Caki2 (cell line): ENCODE results near the gene RALGPS1. TPM values are rescaled to one million over a fixed set of nuclear protein-coding genes. Genes with fewer than 3 reads are reported as not detected.

Source experiments
- DNase-seq: peaks from one replicate; pipeline ENCODE4 v3.0.0-alpha.2; 2015; ENCODE audit warnings: low read depth
- in situ Hi-C: cut with HindIII; loops from 2 replicates; pipeline ENCODE4 v1.10.0; 2016; ENCODE audit warnings: low sequenced_read_pairs, low pct_unique_long_range_greater_than_20kb, mixed read lengths
- total RNA-seq: library from RNA; depleted of rRNA; stranded (reverse); fragments of >200 nt; shearing (Covaris generic); gene quantifications from 2 replicates; pipeline ENCODE4 v1.2.3, GENCODE V29; 2014; ENCODE audit warnings: low replicate concordance

Gene RALGPS1
- total RNA-seq, 1 experiment from 2014 or later, result 0.95 TPM

DNA sequence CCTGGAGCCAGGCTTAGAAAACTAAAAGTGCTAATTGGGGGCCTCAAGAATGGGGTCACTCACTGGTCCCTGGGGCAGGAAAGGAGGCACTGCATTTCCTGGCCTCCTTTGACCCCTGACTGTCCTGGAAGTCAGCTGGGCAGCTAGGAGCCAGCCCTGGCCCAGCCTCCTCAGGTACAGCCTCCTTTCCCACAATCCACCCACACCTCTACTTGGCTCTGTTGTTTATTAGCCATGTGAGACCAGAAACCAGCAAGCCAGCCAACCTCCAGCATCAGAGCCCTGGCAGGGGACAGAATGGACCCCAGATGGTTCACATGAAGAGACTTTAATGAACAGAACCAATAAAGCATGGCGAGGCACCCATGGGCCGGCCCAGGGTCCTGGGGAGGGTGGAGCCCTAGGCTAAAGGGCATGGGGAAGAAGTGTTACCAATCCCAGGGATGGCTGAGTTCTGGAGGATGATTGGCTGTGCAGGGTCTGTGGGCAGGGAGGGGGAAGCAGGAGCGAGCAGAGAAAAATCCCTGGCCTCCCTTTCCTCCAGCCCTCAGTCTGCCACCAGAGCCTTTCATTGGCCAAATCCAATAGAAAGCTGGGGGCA is 263.2 kb downstream of the RALGPS1 start:
- in situ Hi-C loops, result no loop called here
- DNase-seq, result no peak

GRCh38 chr9:127178686-127179632 is 264.4 kb downstream of the RALGPS1 start:
- no peak for DNase-seq
- in situ Hi-C loops, result no loop called here

DNA sequence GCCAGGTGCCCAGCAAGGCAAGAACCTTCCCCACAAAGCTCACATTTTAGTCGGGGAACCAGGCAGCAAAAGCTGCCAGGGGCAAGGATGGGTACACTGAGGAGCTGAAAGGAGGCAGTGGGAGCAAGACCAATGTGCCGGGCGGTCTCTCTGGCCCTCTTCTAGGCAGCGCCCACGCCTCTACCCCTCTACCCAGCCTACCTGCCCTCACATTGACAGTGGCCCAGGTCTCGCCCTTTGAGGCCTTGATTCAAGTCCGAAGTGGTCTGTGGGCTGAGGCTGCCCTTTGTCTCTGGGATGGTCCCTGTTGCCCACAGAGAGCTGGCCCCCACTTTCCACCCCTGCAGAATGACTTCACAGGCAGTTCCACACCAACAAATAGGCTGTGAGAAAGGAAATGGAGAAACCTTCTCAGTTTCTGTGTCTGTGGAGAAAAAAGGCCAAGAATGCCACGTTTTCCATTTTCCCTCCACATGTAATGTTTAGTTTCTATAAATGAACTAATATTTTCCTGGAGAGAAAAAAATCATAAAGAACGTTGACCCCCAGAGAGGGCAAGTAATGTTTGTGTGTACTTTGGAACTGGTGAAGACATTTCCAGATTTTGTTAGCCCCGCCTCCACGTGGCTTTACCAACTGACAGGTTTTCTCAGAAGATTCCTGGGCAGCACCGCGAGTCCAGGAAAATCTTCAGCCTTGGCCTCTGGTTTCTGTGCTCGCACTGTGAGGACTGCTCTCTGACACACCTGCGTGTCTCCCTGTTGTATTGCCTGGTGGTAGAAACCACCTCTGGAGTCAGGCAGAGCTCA is 265.3 kb downstream of the RALGPS1 start:
- in situ Hi-C loops, result no loop called here

DNA sequence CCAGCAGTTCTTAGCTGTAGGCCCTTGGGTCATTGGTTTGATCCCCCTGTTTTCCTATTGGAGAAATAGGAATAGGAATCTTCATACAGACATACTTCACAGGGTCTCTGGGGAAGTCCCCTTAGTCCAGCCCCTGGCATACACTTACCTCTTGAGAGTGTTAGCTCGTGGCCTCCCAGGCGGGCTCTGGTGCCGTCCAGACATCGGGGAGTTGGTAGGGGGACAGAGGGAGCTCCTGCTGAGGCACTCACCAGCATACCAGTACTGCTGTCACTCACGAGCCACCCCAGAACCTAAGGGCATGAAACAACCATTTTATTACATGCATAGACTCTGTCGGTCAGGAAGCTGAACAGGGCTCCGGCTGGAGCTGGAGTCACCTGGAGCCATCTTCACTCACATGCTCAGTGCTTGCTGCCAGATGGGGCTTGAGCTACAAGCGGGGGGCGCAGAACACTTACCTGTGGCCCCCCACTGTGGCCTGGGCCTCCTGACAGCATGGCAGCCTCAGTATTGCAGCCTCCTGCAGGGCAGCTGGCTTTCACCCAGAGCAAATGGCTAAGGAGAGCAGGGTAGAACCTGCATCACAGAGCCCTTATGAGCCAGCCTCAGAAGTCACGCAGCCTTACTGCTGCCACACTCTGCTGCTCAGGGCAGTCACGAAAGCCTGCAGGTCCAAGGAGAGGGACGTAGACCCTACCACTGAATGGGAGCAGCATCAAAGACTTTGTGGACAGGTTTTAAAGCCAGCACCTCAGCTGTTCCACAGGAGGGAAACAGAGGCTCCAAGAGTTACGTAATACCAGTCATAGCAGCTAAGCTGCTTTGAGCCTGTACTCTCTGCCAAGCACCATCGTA is 266.1 kb downstream of the RALGPS1 start:
- in situ Hi-C loops, result no loop called here

More for the DNA sequence above, 265.3 kb downstream of the RALGPS1 start:
- DNase-seq, result no peak

DNA sequence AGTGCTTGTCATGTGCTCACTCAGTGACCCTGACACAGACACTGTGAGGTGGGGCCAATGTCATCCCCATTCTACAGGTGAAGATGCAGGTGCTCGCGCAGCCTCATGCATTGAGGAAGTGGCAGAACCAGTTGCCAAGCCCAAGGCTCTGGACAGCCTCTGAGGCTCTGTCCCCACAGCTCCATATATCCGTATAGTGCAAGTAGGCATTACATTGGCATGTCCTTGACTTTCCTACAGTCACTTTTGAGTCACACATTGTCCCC is 266.7 kb downstream of the RALGPS1 start:
- in situ Hi-C loops, result no loop called here
- no peak for DNase-seq

More for the DNA sequence above, 266.1 kb downstream of the RALGPS1 start:
- no peak for DNase-seq

- in situ Hi-C loops, result no loop called here
- DNase-seq, result no peak
These were observed 267.1 kb downstream of the RALGPS1 start for GRCh38 chr9:127181595-127182190.

GRCh38 chr9:127182901-127183746 is 268.5 kb downstream of the RALGPS1 start:
- no peak for DNase-seq

DNA sequence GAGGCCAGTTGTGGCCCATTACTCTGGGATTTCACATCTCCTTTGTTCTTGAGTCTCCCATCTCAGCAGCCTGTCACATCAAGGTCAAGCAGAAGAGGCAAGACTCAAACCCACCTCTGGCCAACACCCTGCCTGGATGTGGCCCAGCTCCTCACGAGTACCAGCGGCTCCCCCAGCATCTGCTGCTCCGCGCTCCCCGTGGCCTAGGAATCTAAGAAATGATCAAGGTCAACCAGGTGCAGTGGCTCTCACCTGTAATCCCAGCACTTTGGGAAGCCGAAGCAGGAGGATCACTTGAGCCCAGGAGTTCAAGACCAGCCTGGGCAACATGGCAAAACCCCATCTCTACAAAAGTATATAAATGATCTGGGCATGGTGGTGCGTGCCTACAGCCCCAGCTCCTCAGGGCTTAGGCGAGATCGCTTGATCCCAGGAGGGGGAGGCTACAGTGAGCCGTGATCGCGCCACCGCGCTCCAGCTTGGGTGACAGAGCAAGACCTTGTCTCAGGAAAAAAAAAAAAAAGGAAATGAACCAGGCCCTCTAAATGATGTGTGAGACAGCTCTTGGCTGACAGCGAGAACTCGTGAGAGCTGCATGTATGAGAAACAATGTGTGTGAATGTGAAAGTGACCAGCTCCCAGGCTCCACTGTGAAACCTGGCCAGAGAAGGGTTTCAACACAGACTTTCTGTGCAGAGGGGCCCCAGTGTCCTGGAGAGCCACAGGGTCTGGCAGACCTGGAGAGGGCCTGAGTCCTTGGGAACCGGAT is 269.4 kb downstream of the RALGPS1 start:
- DNase-seq, result no peak
- in situ Hi-C loops, result no loop called here

More at GRCh38 chr9:127182901-127183746, 268.5 kb downstream of the RALGPS1 start:
- in situ Hi-C loops, result no loop called here

DNA sequence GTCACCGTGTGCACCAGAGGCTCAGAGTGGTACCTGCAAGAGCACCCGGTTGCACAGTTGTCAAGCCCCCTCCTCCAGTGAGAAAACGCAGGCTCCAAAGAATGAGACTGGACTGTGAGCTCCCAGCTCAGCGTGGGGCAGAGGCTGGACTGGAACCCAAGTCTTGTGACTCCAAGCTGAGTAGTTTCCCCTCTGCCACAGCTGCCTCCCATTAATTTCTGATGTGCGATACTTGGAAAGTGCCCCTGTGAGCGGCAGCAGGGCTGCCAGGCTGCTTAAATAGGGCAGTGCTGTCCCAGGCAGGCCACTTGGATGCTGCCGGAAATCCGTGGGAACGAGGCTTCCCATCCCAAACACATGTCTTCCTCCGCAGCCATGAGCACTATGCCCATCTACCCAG is 270.1 kb downstream of the RALGPS1 start:
- in situ Hi-C loops, result no loop called here
- no peak for DNase-seq

DNA sequence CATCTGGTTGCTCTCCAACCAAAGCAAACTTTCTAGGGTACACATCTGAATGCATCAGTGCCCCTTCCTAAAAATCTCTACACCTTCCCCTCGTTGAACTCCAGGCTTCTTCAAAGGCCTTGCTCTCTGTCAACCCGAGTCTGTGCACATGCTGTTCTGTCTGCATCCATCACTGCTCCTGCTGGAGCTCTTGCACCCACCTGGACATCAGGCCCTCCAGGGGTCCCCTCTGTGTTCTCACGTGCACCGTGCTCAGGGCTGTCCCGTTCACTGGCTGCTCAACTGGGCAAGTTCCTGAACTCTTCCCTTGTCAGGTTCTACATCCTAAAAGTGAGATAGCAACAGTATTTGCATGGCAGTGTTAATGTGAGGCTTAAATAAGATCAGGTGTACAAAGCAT is 270.6 kb downstream of the RALGPS1 start:
- in situ Hi-C loops, result no loop called here

DNA sequence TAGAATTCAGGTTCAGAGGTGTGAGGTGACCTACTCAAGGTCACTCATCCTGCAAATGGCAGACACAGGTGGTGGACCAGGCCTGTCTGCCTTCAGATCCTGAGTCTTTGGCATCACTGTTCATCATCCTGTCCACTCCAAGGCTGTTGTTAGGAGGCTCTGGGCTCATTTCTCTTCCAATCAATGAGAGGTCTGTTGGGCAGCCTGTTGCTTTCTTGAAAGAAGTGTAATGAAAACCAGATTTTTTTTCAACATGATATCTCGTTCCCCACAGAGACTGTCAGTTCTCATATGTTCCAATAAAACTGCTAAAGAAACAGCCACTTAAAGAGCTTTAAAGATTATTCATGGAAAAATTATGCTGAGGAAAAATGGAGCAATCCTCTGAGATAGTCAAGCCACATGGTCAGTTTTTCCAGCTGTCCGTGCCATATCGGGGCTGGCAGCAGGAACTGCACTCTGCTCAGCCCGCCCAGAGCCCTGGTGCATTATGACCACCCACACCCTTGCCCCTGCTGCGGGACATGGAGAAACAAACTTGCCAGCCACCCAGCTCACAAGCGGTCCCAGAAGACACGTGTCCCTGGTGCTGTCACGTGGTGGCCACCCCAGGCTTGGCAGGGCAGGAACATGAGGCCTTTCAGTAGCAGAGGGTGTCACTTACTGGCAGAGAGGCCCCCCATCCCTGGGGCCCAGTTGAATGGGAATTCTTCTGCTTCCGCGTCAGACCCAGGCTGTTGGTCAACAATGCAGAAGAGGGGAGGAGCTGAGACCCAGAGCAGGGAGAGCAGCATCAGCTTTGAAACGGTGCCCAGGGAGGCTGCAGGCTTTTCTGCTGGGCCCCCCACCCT is 271.6 kb downstream of the RALGPS1 start:
- in situ Hi-C loops, result no loop called here
- DNase-seq, result no peak

More for the DNA sequence above, 270.6 kb downstream of the RALGPS1 start:
- no peak for DNase-seq

GRCh38 chr9:127186806-127187205 is 272.2 kb downstream of the RALGPS1 start:
- in situ Hi-C loops, result no loop called here
- DNase-seq, result no peak

GRCh38 chr9:127187231-127187956 is 272.8 kb downstream of the RALGPS1 start:
- in situ Hi-C loops, result no loop called here
- DNase-seq, result peak; percentile 89

- in situ Hi-C loops, result no loop called here
- no peak for DNase-seq
These were observed 273.8 kb downstream of the RALGPS1 start for GRCh38 chr9:127188396-127188795.

DNA sequence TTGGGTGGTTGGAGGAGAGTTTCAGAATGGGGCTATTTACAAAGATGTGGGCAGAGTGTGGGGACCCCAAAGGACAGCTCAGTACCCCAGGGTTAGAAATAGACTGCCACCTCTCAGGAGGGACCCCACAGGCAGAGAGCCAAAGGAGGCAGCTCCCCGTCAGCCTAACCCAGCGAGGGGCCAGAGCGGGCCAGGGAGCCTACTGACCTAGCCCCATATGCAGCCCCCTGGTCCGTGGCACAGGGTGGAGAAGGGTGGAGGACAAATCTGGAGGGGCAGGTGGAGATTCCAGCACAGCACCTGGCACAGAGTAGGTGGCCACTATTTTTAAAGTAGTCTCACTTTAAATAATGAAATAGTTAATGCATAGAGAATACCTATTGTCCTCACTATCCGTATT is 275.0 kb downstream of the RALGPS1 start:
- in situ Hi-C loops, result no loop called here
- no peak for DNase-seq
